LNCAP (cell line): Measurements from ENCODE around the gene MAP3K5.

Experiments
- TF ChIP-seq, protein P1 (sequence below): fragments of 450-650 bp; IDR thresholded peaks from 2 replicates; pipeline ENCODE4 v1.5.1; 2017; ENCODE audit warnings: mild to moderate bottlenecking

The MAP3K5 gene

DNA sequence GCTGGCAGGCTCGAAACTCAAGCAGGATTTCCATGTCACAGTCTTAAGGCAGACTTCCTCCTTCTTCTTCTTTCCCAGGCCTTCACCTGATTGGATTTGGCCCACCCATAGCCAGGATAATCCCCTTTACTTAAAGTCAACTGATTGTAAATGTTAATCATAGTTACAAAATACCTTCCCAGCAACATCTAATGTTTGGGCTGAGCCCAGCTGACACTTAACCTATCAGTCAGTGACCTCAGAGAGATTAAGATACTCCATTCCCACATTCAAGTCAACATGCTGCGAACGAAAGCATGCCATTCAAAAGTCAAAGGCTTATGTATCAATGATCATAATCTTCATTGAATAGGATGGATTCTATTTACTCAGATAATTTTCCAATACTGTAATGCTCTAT is 258.0 kb downstream of the MAP3K5 start:
- TF ChIP-seq, protein P1, sequence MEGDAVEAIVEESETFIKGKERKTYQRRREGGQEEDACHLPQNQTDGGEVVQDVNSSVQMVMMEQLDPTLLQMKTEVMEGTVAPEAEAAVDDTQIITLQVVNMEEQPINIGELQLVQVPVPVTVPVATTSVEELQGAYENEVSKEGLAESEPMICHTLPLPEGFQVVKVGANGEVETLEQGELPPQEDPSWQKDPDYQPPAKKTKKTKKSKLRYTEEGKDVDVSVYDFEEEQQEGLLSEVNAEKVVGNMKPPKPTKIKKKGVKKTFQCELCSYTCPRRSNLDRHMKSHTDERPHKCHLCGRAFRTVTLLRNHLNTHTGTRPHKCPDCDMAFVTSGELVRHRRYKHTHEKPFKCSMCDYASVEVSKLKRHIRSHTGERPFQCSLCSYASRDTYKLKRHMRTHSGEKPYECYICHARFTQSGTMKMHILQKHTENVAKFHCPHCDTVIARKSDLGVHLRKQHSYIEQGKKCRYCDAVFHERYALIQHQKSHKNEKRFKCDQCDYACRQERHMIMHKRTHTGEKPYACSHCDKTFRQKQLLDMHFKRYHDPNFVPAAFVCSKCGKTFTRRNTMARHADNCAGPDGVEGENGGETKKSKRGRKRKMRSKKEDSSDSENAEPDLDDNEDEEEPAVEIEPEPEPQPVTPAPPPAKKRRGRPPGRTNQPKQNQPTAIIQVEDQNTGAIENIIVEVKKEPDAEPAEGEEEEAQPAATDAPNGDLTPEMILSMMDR: no peak

DNA sequence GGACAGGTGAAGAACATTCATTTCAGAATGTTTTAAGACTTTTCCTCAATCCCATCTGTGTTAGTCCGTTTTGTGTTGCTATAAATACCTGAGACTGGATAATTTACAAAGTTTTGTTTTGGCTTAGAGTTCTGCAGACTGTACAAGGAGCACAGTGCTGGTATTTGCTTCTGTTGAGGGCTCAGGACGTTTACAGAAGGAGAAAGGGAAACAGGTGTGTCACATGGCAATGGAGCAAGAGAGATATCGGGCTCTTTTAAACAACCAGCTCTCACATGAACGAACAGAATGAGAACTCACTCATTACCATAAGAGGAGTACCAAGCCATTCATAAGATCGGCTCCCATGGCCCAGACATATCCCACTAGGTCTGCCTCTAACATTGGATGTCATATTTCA is 258.8 kb downstream of the MAP3K5 start:
- TF ChIP-seq, protein P1: no peak

DNA sequence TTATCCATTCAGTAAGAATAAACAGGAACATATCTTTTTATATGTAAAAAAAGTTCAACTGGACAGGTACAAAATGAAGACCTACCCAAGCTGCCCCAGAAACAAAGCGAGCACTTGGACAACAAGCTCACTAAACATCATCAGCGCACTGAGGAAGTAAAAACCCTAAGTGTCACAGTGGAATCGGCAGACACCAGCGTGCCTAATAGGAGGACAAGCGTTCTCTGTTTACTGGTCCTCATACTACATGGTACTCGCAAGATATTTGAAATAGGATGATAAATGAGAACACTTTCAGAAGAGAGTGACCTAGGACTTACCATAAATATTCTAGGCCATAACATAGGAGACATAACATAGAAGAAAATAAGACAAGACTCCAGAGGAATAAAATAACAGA is 260.2 kb downstream of the MAP3K5 start:
- TF ChIP-seq, protein P1: no peak

DNA sequence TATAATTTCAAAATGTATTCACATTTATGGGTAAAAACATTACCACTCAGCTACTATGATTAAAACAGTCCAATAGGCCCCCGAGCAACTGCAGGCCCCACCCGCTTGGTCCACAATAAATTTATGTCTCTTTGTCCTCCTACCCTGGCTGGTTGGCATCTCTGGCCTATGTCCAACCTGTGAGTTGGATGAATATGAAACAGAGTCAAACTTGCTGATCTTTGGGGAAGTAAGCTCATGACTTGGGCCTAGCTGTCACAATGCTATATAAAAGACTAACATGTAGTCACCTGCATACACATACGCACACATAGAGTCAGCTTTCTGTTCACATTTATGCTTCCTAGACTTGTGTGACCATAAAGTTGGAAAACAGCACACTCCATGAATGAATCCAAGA is 262.6 kb downstream of the MAP3K5 start:
- TF ChIP-seq, protein P1: no peak

DNA sequence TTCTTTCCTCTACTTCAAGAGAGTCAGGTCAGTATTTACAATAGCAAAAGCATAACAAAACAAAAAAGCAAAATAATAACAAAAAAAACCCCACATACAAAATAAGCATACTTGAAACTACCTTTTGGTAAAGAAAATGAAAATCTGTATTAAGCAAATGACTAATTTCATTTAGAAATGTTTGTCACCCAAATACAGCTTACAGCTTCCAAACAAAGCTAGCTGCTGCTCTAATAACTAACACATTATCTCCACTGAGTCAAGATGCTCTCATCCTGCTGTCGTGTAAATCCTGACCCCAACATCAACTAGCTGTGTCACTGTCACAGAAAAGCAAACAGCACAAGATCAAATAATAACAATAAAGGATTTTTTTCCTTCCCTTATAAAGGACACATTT is 263.8 kb downstream of the MAP3K5 start:
- TF ChIP-seq, protein P1: no peak

DNA sequence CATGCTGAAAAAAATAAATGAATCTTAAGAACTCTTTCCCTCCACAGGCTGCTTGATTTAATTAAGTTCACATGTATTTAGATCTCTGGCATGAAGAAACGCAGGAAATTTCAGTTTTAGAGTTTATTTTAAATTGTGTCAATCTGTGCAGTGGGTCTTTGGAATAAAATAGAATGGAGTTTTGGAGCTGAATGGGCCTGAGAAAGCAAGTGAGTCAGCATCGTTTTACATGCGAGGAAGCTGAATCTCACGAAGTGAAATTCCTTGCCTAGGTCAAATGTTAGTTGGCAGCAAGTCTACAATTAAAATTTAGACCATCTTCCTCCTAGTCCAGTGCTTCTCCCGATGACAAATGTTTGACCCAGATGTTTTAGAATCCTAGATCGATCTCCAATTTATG is 264.4 kb downstream of the MAP3K5 start:
- TF ChIP-seq, protein P1: no peak

DNA sequence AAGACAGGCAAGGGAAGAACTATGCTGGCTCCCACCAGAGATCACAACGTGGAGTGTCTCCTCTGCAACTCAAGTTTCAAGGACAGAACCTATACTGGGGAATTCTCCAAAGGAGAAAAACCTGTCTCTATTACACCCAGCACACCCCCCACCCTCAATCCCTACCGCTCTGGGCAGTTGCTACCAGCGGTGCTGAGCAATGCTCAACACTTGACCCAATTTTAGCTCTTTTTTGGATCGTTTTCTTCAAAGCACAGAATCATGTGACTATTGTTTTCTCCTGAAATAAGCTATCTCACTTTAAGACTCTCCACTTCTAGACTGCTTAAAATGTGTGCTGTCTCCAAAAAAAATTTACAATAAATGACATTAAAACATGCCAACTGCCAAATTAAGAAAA is 265.3 kb downstream of the MAP3K5 start:
- TF ChIP-seq, protein P1: no peak

DNA sequence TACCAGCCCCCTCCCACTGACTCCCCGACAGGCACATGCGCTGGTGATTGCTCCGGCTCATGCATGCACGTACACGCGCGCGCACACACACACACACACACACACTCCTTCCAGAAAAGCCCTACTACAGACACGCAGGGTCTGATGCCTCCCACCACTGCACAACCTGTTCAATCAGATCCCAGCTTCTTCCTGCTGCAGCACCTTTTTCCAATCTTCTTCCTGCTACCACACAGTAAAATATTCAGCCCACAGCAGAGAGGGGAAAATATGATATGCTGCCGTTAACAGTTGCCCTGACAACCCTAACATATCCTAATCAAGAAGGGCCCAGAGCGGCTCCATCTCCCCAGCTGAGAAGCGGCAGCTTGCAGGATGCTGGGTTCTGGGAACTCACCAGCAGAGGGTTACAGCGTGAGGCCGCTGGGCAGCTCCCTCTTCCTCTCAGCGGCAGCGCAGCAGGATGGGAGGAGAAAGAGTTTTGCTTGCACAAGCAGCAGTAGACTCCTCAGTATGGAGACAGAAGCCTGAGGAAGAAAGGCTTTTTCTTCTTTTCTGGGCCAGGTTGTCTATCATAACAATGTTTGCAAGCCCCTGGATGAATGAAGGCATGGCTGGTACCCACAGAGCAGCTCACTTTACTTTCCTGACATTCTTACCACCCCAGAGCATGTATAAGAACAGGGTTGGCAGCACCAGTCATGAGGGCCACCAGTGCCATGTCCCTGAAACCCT is 265.9 kb downstream of the MAP3K5 start:
- TF ChIP-seq, protein P1: no peak
